Heart right ventricle (tissue), 16 donors: ENCODE results near the gene FLNA. TPM values are rescaled to one million over a fixed set of nuclear protein-coding genes. Genes with fewer than 3 reads are reported as not detected.

Experiments
- ATAC-seq, 8 donors: fragments of 200-7000 bp; cut with Tn5 transposase; one replicate each; pipeline ENCODE4 v1.9.1; 2020; ENCODE audit warnings: mild to moderate bottlenecking in 8 of 8, moderate library complexity in 8 of 8, moderate number of reproducible peaks in 1 of 8
- DNase-seq, 2 donors: peaks; one replicate each; pipeline ENCODE4 v3.0.0-alpha.2; 2020
- H3K27ac ChIP-seq, 10 donors: fragments of 200-600 bp; sonication (generic) in 2 of 10; one replicate each; pipeline versions ENCODE4 v1.5.0 to v1.8.0; 2020 to 2022; ENCODE audit warnings: mild to moderate bottlenecking in 3 of 10
- H3K27me3 ChIP-seq, 7 donors: fragments of 200-600 bp; one replicate each; pipeline ENCODE4 v1.8.0; 2021 to 2022; ENCODE audit warnings: mild to moderate bottlenecking in 2 of 7
- H3K36me3 ChIP-seq, 9 donors: fragments of 200-600 bp; sonication (generic) in 1 of 9; one replicate each; pipeline versions ENCODE4 v1.5.0 to v1.8.0; 2020 to 2022; ENCODE audit warnings: mild to moderate bottlenecking in 2 of 9
- H3K4me1 ChIP-seq, 9 donors: fragments of 200-600 bp; sonication (generic) in 1 of 9; one replicate each; pipeline versions ENCODE4 v1.5.0 to v1.8.0; 2020 to 2022; ENCODE audit warnings: mild to moderate bottlenecking in 4 of 9
- H3K4me3 ChIP-seq, 10 donors: fragments of 200-600 bp; sonication (generic) in 2 of 10; one replicate each; pipeline versions ENCODE4 v1.5.0 to v1.8.0; 2020 to 2022; ENCODE audit warnings: mild to moderate bottlenecking in 7 of 10, moderate library complexity in 2 of 10
- H3K9me3 ChIP-seq, 11 donors: fragments of 200-600 bp in 10 of 11; sonication (generic) in 2 of 11; one replicate each; pipeline versions ENCODE4 v1.5.0 to v1.8.0; 2013 to 2022; ENCODE audit warnings: mild to moderate bottlenecking in 2 of 11, control low read depth in 1 of 11, moderate library complexity in 1 of 11
- WGBS, 2 donors: extraction: QIAGEN DNeasy Blood & Tissue Kit; methylation state at CpG; one replicate each; pipeline ENCODE4 v1.1.7; 2013; ENCODE audit warnings: inconsistent platforms in 1 of 2; 5-methylcytosine and 5-hydroxymethylcytosine counted together
- intact Hi-C, 10 donors: fragments of 100-400 bp; cut with DNase I; formaldehyde crosslinking; loops; one replicate each; pipeline versions ENCODE4 v1.11.1 to v1.14.2; 2022
- polyA plus RNA-seq, 2 donors: library from polyadenylated mRNA; stranded (reverse); fragments of 200-250 nt; gene quantifications; one replicate each; pipeline ENCODE4 v1.2.3, GENCODE V29; 2013
- total RNA-seq, 10 donors: library from RNA; stranded (reverse); fragmentation: NEBNext Ultra II Directional in 3 of 10; extraction: Animal tissue kit (Norgen Biotek cat#: 25700) in 3 of 10; gene quantifications; one replicate each; pipeline versions ENCODE4 v1.2.1 to v1.2.4, GENCODE V29; 2021 to 2023
- TF ChIP-seq, protein P1 (sequence below), 9 donors: fragments of 200-600 bp; sonication (generic) in 2 of 9; IDR thresholded peaks; one replicate each; pipeline versions ENCODE4 v1.5.0 to v1.8.0; 2021 to 2022; ENCODE audit warnings: antibody characterized with exemption in 9 of 9, mild to moderate bottlenecking in 5 of 9, moderate library complexity in 1 of 9
- donor health status: Arrhythmogenic right ventricular cardiomyopathy.
- donor health status: ischemic (EF 13 %, LVEDD 7.1; RV severe dilation, severe dysfunction).
- donor health status: healthy with polysubstance abuse.
- donor health status: DM: no; HTN: yes; CAD: no.
- donor health status: DM: no; HTN: no; CAD: no.
- donor health status: ischemic (EF 25% LVEDD 6.9; RV normal size, moderate dysfunction).
- donor health status: ischemic (EF 25% LVEDD 5.7; RV mildly dilated, moderate dysfunction).
- donor health status: healthy.
- donor health status: DM: yes; HTN: yes; CAD: no.
- donor health status: Ischemic cardiomyopathy.
- donor health status: ischemic (EF 35%, LVEDD 5.7; RV mildly dilated, moderate dysfunction).
- donor health status: nonischemic (EF 11% LVEDD 7.7; RV severe dilation, severe dysfunction).
- donor health status: DM: yes; HTN: yes; CAD: no.
- donor health status: PGD.
- donor health status: ischemic (EF 29% LVEDD 5.4; RV normal size, mild dysfunction).
- donor health status: nonischemic (EF 23%, LVEDD 6.1; RV moderate dilation, normal function).

Gene FLNA
- total and polyA plus RNA-seq, 12 donors = 139 to 442 (median 199) TPM

DNA sequence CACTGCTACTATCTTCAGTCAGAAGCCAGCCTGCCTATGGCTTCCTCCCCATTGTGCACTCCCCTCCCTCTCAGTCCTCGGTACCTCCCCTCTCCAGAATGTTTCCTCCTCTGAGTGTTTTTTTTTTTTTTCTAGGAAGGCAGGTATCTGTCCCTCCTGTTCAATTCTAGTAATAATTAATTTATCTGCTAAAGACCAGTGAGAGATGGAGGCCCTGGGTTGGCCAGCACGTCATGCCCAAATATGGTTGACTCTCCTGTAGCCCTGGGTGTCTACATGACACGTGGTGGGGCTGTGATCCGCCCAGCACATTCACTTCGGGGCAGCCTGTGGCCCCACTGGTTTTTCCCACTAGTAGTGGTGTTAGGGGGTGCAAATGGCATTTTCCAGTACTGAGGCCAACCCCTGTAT lies 1.8 kb downstream of the FLNA start:
- Histone ChIP-seq H3K27ac (peak overlapping the region in 7 of 10 donors; percentile 77 to 98 (median 95)), H3K4me3 (peak overlapping the region in 9 of 10 donors; percentile 74 to 92 (median 87)), H3K4me1 (peaks cover 5 to 46% (median 36%) of the 10 kb centered on the region in 9 donors), H3K9me3 (peaks cover 0 to 10% (median 0%) of the 10 kb centered on the region in 11 donors), H3K36me3 (peaks cover 0 to 7% (median 0%) of the 10 kb centered on the region in 9 donors), H3K27me3 (no peaks in the 10 kb centered on the region)
- TF ChIP-seq, protein P1, sequence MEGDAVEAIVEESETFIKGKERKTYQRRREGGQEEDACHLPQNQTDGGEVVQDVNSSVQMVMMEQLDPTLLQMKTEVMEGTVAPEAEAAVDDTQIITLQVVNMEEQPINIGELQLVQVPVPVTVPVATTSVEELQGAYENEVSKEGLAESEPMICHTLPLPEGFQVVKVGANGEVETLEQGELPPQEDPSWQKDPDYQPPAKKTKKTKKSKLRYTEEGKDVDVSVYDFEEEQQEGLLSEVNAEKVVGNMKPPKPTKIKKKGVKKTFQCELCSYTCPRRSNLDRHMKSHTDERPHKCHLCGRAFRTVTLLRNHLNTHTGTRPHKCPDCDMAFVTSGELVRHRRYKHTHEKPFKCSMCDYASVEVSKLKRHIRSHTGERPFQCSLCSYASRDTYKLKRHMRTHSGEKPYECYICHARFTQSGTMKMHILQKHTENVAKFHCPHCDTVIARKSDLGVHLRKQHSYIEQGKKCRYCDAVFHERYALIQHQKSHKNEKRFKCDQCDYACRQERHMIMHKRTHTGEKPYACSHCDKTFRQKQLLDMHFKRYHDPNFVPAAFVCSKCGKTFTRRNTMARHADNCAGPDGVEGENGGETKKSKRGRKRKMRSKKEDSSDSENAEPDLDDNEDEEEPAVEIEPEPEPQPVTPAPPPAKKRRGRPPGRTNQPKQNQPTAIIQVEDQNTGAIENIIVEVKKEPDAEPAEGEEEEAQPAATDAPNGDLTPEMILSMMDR (IDR thresholded peaks at IDR 0.05) = no peak
- 36 to 39% methylated on average over 4 to 5 of the region's 5 CpGs for WGBS, 2 donors
- intact Hi-C loops = loop anchor here in 3 of 10 donors (1.0 to 2.0 kb wide), 2 partner anchors 162 to 163 kb away; no protein-coding TSS in a partner anchor
- DNase-seq (peak in 1 of 2 donors; percentile 23), ATAC-seq (no peak)

DNA sequence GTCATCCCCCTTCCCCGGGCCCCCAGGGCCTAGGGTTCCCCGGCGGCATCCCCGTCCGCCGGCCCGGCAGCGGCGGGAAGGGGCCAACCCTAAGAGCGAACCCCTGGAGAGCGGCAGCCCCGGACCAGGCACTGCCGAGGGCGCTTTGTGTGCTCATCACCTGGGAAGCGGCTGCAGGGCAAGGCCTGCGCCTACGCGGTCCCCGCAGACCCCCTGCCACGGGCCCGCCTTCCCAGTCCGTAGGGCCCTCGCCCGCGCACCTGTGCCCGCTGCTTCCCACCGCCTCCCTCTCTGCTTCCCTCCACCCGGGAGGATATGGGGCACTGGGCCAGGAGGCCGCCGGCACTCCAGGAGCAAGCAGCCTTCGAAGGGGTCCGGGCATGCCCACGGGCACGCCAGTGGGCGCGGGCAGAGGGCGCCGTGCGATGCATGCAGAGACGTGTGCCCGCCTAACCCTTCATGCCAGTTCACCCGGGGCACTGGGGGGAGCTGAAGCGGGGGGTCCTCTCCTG lies 2.6 kb downstream of the FLNA start:
- Histone ChIP-seq H3K4me3 (peak overlapping the region; percentile 54 to 92 (median 86)), H3K36me3 (peaks cover 0 to 15% (median 7%) of the 10 kb centered on the region in 9 donors), H3K27me3 (no peaks in the 10 kb centered on the region), H3K9me3 (peaks cover 0 to 10% (median 0%) of the 10 kb centered on the region in 11 donors), H3K27ac (peak overlapping the region; percentile 61 to 98 (median 93)), H3K4me1 (peaks cover 9 to 51% (median 44%) of the 10 kb centered on the region in 9 donors)
- ATAC-seq (peak in 1 of 8 donors; percentile 0), DNase-seq (peak in 1 of 2 donors; percentile 36)
- 4 to 24% methylated on average over 13 to 42 of the region's 43 CpGs for WGBS, 2 donors
- TF ChIP-seq, protein P1 (IDR thresholded peaks at IDR 0.05) = no peak
- intact Hi-C loops = loop anchor here in 2 of 10 donors (2.0 kb wide), 2 partner anchors 47 to 163 kb away; no protein-coding TSS in a partner anchor

DNA sequence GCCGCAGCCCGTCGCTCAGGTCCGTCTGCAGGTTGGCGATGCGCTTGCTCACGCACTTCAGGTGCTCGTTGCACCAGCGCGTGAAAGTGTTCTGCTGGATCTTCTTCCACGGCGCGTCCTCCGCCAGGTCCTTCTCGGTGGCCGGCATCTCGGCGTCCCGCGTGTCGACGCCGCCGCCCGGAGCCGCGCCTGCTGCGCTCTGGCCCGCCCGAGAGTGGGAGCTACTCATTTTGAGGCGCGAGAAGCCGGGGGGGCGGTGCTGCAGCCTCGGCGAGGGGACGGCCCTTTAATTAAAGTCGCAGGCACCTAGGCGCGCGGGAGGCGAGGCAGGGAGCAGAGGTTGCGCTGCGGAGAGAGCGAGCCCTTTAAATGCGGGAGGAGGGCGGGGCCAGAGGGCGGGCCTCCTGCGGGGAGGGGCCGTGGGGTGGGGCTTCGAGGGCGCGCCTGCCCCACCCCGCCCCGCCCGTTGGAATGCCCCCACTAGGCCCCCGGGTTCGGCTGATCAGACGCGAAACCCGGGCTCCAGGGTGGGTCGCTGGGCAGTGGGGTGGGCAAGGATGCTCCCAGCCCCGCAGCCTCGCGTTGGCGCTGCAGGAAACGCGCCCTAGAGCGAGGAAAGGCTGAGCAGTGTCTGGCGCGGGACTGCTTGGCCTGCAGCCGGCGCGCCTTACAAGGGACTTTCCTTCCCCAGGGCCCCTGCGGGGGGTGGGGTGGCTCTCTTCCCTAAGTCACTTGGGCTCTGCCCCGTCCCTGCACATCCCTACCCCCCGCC lies 3.2 kb downstream of the FLNA start:
- TF ChIP-seq, protein P1 (IDR thresholded peaks at IDR 0.05) = peak in 1 of 9 donors; percentile 12
- Histone ChIP-seq H3K4me1 (peaks cover 9 to 55% (median 49%) of the 10 kb centered on the region in 9 donors), H3K27ac (peak overlapping the region; percentile 85 to 100 (median 97)), H3K36me3 (peaks cover 0 to 21% (median 13%) of the 10 kb centered on the region in 9 donors), H3K4me3 (peak overlapping the region; percentile 58 to 92 (median 86)), H3K9me3 (peaks cover 0 to 10% (median 0%) of the 10 kb centered on the region in 11 donors), H3K27me3 (no peaks in the 10 kb centered on the region)
- 0 to 1% methylated on average over 49 to 68 of the region's 77 CpGs for WGBS, 2 donors
- ATAC-seq = peak; percentile 56 to 73 (median 70)
- intact Hi-C loops = loop anchor here in 1 of 10 donors (2.0 kb wide), 1 partner anchor 46 kb away; no protein-coding TSS in a partner anchor
- peak; percentile 93 to 94 for DNase-seq
